IPS-NIHi11 (cell line): ENCODE data around the gene SFXN4.
"Not testable (repeated sequence)": the region's sequence is repeated elsewhere in the genome, so short reads cannot be mapped to it uniquely, and the experiment has no call there.

ENCODE experiments used
- DNase-seq: peaks from one replicate; pipeline ENCODE4 v3.0.0; 2012; ENCODE audit warnings: mixed read lengths, low spot score

The SFXN4 gene

GRCh38 chr10:119190353-119190752 is 24.8 kb upstream of the SFXN4 start:
- peak; percentile 26 for DNase-seq

GRCh38 chr10:119189811-119190282 is 24.3 kb upstream of the SFXN4 start:
- no peak for DNase-seq

- DNase-seq: no peak
These were observed 18.3 kb upstream of the SFXN4 start for GRCh38 chr10:119183664-119184412.

GRCh38 chr10:119180850-119181400 is 15.4 kb upstream of the SFXN4 start:
- DNase-seq: not testable (repeated sequence)

GRCh38 chr10:119178372-119179119 is 13.0 kb upstream of the SFXN4 start, which contains the start of gene PRDX3:
TSS of gene PRDX3 (minus strand) at chr10:119178812. CDS start at chr10:119178790, 22 bp downstream.
- DNase-seq: peak; percentile 95

GRCh38 chr10:119177708-119178371 is 12.3 kb upstream of the SFXN4 start:
- no peak for DNase-seq

GRCh38 chr10:119176166-119176565 is 10.7 kb upstream of the SFXN4 start:
- DNase-seq: no peak

GRCh38 chr10:119174109-119174508 is 8.6 kb upstream of the SFXN4 start:
- DNase-seq: no peak

- DNase-seq: no peak
These were observed 1.5 kb upstream of the SFXN4 start for GRCh38 chr10:119167041-119167440.

- DNase-seq: no peak
These were observed 1.1 kb upstream of the SFXN4 start for GRCh38 chr10:119166564-119166963.

GRCh38 chr10:119166118-119166500 is 595 bp upstream of the SFXN4 start:
- DNase-seq: no peak

- DNase-seq: no peak
These were observed 2.9 kb downstream of the SFXN4 start for GRCh38 chr10:119162452-119163092.

- no peak for DNase-seq
These were observed 3.6 kb downstream of the SFXN4 start for GRCh38 chr10:119161680-119162451.

GRCh38 chr10:119159332-119159731 is 6.2 kb downstream of the SFXN4 start:
- DNase-seq: no peak

- no peak for DNase-seq
These were observed 11.9 kb downstream of the SFXN4 start for GRCh38 chr10:119153661-119154060.

- DNase-seq: no peak
These were observed 12.5 kb downstream of the SFXN4 start for GRCh38 chr10:119153041-119153440.

GRCh38 chr10:119151601-119152000 is 13.9 kb downstream of the SFXN4 start:
- not testable (repeated sequence) for DNase-seq

GRCh38 chr10:119149729-119150128 is 15.8 kb downstream of the SFXN4 start:
- peak; percentile 32 for DNase-seq

- no peak for DNase-seq
These were observed 16.4 kb downstream of the SFXN4 start for GRCh38 chr10:119149157-119149556.

- DNase-seq: no peak
These were observed 21.9 kb downstream of the SFXN4 start for GRCh38 chr10:119143657-119144056.
